Fibroblast of mammary gland (primary cell): ENCODE data around the gene KRTAP9-2.
A peak's percentile ranks its signal among the peaks of the same experiment; 100 is the strongest.
"Not testable (repeated sequence)": the region's sequence is repeated elsewhere in the genome, so short reads cannot be mapped to it uniquely, and the experiment has no call there.

Source experiments
- DNase-seq: peaks from one replicate; pipeline ENCODE4 v3.0.0-alpha.2; 2010; ENCODE audit warnings: low read depth
- H3K4me3 ChIP-seq: 2 replicates; pipeline ENCODE4 v1.5.1; 2011; ENCODE audit warnings: low read depth, mild to moderate bottlenecking, low read length, moderate library complexity; ENCODE audit not compliant: control insufficient read depth
- TF ChIP-seq, protein P1 (sequence below): conservative IDR thresholded peaks from 2 replicates; pipeline ENCODE4 v1.5.1; 2011; ENCODE audit warnings: low read depth, low read length, inconsistent platforms; ENCODE audit not compliant: control insufficient read depth, insufficient read depth

KRTAP9-2 gene, protein sequence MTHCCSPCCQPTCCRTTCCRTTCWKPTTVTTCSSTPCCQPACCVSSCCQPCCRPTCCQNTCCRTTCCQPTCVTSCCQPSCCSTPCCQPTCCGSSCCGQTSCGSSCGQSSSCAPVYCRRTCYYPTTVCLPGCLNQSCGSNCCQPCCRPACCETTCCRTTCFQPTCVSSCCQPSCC

DNA sequence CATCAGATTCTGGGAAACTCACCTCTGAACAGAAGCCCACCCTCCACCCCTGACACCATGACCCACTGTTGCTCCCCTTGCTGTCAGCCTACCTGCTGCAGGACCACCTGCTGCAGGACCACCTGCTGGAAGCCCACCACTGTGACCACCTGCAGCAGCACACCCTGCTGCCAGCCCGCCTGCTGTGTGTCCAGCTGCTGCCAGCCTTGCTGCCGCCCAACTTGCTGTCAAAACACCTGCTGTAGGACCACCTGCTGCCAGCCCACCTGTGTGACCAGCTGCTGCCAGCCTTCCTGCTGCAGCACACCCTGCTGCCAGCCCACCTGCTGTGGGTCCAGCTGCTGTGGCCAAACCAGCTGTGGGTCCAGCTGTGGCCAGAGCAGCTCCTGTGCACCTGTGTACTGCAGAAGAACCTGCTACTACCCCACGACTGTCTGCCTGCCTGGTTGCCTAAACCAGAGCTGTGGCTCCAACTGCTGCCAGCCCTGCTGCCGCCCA, at the start of gene KRTAP9-2:
Gene KRTAP9-2 (plus strand): TSS at position 51 of the 498 bp plus-strand sequence. CDS start 7 bp downstream, at position 58.
- not testable (repeated sequence) for DNase-seq

DNA sequence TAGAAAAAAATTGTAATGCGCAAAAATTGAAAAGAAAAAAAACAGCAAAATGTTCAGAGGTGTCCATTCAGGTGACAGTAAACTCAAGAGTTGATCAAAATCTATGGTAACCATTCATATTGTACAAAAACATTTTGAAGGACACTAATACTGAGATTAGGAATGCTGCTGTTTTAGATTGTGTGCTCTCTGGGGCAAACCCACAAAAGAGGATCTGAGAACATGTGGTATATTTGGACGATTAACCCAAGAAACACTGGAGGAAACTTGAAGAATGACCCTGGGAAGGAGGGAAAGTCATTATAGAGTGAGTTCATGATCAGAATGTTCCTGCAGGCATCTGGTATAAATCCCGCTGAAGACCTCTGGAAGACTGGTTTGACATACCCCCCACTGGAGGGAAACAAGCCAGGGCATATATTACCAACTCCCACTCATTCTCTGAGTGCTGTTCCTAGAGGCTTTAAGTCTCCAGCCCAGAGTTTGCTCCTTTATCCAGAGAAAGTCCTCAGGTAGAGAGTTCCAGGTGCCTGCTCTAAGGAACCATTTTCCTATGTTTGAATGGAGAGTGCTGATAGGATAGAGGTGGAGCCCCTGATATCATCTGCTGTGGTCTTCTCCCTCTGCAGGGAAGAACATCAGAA, 49.6 kb upstream of the KRTAP9-2 start:
- TF ChIP-seq, protein P1, sequence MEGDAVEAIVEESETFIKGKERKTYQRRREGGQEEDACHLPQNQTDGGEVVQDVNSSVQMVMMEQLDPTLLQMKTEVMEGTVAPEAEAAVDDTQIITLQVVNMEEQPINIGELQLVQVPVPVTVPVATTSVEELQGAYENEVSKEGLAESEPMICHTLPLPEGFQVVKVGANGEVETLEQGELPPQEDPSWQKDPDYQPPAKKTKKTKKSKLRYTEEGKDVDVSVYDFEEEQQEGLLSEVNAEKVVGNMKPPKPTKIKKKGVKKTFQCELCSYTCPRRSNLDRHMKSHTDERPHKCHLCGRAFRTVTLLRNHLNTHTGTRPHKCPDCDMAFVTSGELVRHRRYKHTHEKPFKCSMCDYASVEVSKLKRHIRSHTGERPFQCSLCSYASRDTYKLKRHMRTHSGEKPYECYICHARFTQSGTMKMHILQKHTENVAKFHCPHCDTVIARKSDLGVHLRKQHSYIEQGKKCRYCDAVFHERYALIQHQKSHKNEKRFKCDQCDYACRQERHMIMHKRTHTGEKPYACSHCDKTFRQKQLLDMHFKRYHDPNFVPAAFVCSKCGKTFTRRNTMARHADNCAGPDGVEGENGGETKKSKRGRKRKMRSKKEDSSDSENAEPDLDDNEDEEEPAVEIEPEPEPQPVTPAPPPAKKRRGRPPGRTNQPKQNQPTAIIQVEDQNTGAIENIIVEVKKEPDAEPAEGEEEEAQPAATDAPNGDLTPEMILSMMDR: no peak
- H3K4me3 ChIP-seq: no peak overlapping the region
- no peak for DNase-seq

More for the DNA sequence above, at the start of gene KRTAP9-2:
- not testable (repeated sequence) for H3K4me3 ChIP-seq

DNA sequence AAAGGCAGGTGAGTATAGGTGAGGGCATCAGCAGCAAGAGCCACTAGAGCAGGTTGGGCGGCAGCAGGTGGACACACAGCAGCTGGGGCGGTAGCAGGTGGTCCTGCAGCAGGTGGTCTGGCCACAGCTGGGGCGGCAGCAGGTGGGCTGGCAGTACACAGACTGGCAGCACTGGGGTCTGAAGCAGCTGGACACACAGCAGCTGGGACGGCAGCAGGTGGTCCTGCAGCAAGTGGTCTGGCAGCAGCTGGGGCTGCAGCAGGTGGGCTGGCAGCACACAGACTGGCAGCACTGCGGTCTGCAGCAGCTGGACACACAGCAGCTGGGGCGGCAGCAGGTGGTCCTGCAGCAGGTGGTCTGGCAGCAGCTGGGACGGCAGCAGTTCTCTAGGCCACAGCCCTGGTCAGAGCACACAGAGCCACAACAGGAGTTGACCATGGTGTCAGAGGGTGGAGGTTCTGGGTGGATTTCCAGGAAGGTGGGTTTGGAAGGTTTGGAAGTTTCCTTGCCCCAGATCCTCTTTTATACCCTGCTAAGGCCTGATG, 48.6 kb upstream of the KRTAP9-2 start, which contains the start of gene KRTAP4-2:
Gene KRTAP4-2 (minus strand): TSS at position 495 of the 545 bp plus-strand sequence. CDS start 57 bp downstream, at position 438.
- TF ChIP-seq, protein P1: no peak
- H3K4me3 ChIP-seq: no peak within 1 kb of the TSS
- no peak for DNase-seq

DNA sequence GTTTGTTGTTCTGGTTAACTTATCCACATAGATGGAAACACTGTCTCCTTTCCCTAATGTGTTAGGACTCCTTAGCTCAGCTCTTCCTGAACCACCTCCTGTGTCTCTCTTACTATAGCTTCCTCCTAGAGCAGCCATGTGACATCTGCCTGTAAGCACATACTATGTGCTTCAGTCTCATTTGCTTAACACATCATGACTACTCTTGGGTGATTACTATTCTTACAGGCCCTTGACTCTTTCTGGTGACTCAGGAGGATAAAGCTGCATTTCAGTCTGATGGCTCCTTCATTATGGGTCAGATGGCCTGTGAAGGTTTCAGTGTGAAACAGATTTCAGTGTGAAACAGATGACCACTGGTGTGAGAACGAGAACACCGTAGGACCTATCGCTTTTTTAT, 48.1 kb upstream of the KRTAP9-2 start:
- H3K4me3 ChIP-seq: no peak overlapping the region
- DNase-seq: peak; percentile 74
- TF ChIP-seq, protein P1: no peak

DNA sequence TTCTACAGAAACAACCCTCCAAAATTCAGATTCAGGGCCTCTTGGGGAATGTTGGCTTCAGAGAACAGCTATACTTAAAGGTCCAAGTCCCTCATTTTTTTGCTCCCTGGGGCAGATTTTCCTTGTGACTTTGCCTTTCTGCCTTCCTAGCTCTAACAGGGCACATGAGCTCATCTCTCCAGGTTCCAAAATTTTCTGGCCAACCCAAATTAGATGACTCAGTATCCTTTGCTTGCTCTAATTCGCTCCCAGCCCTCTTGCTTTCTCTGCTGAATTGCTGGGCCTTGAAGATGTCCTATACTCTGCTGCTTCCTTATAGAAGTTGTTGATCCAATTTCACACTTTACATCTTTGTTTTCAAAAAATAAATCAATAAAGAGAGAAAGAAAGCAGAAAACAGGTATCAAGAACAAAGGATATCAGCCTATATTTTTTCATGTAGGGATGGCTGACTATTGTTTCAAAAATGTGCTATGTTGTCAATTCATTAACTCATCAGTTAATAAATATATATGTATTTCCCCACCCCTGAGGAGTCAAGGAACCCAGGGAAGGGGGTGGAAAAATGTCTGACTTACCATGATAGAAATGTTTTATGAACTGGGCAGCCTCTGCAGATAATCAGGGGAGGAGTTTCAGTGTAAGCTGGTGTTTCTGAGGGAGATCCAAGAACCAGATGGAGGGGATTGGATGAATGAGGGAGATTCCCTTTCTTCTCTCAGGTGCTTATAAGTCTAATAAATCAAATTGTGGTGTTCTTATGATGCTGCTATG, 47.4 kb upstream of the KRTAP9-2 start:
- peak; percentile 70 for DNase-seq
- H3K4me3 ChIP-seq: no peak overlapping the region
- TF ChIP-seq, protein P1: no peak

DNA sequence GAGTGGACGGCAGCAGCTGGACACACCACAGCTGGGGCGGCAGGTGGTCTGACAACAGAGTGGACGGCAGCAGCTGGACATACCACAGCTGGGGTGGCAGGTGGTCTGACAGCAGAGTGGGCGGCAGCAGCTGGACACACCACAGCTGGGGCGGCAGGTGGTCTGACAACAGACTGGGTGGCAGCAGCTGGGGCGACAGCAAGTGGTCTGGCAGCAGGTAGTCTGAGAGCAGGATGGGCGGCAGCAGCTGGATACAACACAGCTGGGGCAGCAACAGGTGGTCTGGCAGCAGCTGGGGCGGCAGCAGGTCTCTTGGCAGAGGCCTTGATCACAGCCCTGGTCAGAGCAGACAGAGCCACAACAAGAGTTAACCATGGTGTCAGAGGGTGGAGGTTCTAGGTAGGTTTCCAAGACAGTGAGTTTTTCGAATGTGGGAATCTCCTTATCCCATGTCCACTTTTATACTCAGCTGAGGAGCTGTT, 41.9 kb upstream of the KRTAP9-2 start, which contains the start of gene KRTAP4-1:
Gene KRTAP4-1 (minus strand): TSS at position 432 of the 482 bp plus-strand sequence. CDS start 57 bp downstream, at position 375.
- TF ChIP-seq, protein P1: no peak
- H3K4me3 ChIP-seq: no peak within 1 kb of the TSS
- no peak for DNase-seq

DNA sequence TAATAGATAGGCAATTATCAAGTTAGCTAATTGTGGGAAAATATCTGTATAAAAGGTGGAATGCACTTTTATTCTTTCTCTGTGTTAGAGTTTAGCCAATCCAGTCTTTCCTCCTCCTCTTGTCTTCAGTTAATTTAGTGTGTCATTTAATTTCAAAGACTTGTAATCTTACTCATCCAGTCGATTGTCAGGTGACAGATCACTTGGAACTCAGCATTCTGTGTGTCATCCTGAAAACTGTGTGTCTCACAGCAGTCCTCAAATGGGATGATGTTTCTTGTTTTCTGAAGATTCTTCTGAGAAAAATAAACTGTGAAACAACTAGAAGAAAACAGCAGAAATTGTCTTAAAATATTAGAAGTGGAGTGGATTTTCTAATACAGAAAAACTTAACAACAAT, 41.4 kb upstream of the KRTAP9-2 start:
- peak; percentile 12 for DNase-seq
- TF ChIP-seq, protein P1: no peak
- no peak overlapping the region for H3K4me3 ChIP-seq
